Heart right ventricle (tissue), 16 donors: Measurements from ENCODE around the gene PIN1. TPM values are rescaled to one million over a fixed set of nuclear protein-coding genes. Genes with fewer than 3 reads are reported as not detected.
A peak's percentile ranks its signal among the peaks of the same experiment; 100 is the strongest.

ENCODE experiments used
- ATAC-seq, 8 donors: fragments of 200-7000 bp; cut with Tn5 transposase; one replicate each; pipeline ENCODE4 v1.9.1; 2020; ENCODE audit warnings: mild to moderate bottlenecking in 8 of 8, moderate library complexity in 8 of 8, moderate number of reproducible peaks in 1 of 8
- DNase-seq, 2 donors: peaks; one replicate each; pipeline ENCODE4 v3.0.0-alpha.2; 2020
- H3K27ac ChIP-seq, 10 donors: fragments of 200-600 bp; sonication (generic) in 2 of 10; one replicate each; pipeline versions ENCODE4 v1.5.0 to v1.8.0; 2020 to 2022; ENCODE audit warnings: mild to moderate bottlenecking in 3 of 10
- H3K27me3 ChIP-seq, 7 donors: fragments of 200-600 bp; one replicate each; pipeline ENCODE4 v1.8.0; 2021 to 2022; ENCODE audit warnings: mild to moderate bottlenecking in 2 of 7
- H3K36me3 ChIP-seq, 9 donors: fragments of 200-600 bp; sonication (generic) in 1 of 9; one replicate each; pipeline versions ENCODE4 v1.5.0 to v1.8.0; 2020 to 2022; ENCODE audit warnings: mild to moderate bottlenecking in 2 of 9
- H3K4me1 ChIP-seq, 9 donors: fragments of 200-600 bp; sonication (generic) in 1 of 9; one replicate each; pipeline versions ENCODE4 v1.5.0 to v1.8.0; 2020 to 2022; ENCODE audit warnings: mild to moderate bottlenecking in 4 of 9
- H3K4me3 ChIP-seq, 10 donors: fragments of 200-600 bp; sonication (generic) in 2 of 10; one replicate each; pipeline versions ENCODE4 v1.5.0 to v1.8.0; 2020 to 2022; ENCODE audit warnings: mild to moderate bottlenecking in 7 of 10, moderate library complexity in 2 of 10
- H3K9me3 ChIP-seq, 11 donors: fragments of 200-600 bp in 10 of 11; sonication (generic) in 2 of 11; one replicate each; pipeline versions ENCODE4 v1.5.0 to v1.8.0; 2013 to 2022; ENCODE audit warnings: mild to moderate bottlenecking in 2 of 11, control low read depth in 1 of 11, moderate library complexity in 1 of 11
- WGBS, 2 donors: extraction: QIAGEN DNeasy Blood & Tissue Kit; methylation state at CpG; one replicate each; pipeline ENCODE4 v1.1.7; 2013; ENCODE audit warnings: inconsistent platforms in 1 of 2; 5-methylcytosine and 5-hydroxymethylcytosine counted together
- intact Hi-C, 10 donors: fragments of 100-400 bp; cut with DNase I; formaldehyde crosslinking; loops; one replicate each; pipeline versions ENCODE4 v1.11.1 to v1.14.2; 2022
- polyA plus RNA-seq, 2 donors: library from polyadenylated mRNA; stranded (reverse); fragments of 200-250 nt; gene quantifications; one replicate each; pipeline ENCODE4 v1.2.3, GENCODE V29; 2013
- total RNA-seq, 10 donors: library from RNA; stranded (reverse); fragmentation: NEBNext Ultra II Directional in 3 of 10; extraction: Animal tissue kit (Norgen Biotek cat#: 25700) in 3 of 10; gene quantifications; one replicate each; pipeline versions ENCODE4 v1.2.1 to v1.2.4, GENCODE V29; 2021 to 2023
- TF ChIP-seq, protein P1 (sequence below), 9 donors: fragments of 200-600 bp; sonication (generic) in 2 of 9; IDR thresholded peaks; one replicate each; pipeline versions ENCODE4 v1.5.0 to v1.8.0; 2021 to 2022; ENCODE audit warnings: antibody characterized with exemption in 9 of 9, mild to moderate bottlenecking in 5 of 9, moderate library complexity in 1 of 9
- donor health status: Arrhythmogenic right ventricular cardiomyopathy.
- donor health status: ischemic (EF 13 %, LVEDD 7.1; RV severe dilation, severe dysfunction).
- donor health status: healthy with polysubstance abuse.
- donor health status: DM: no; HTN: yes; CAD: no.
- donor health status: DM: no; HTN: no; CAD: no.
- donor health status: ischemic (EF 25% LVEDD 6.9; RV normal size, moderate dysfunction).
- donor health status: ischemic (EF 25% LVEDD 5.7; RV mildly dilated, moderate dysfunction).
- donor health status: healthy.
- donor health status: DM: yes; HTN: yes; CAD: no.
- donor health status: Ischemic cardiomyopathy.
- donor health status: ischemic (EF 35%, LVEDD 5.7; RV mildly dilated, moderate dysfunction).
- donor health status: nonischemic (EF 11% LVEDD 7.7; RV severe dilation, severe dysfunction).
- donor health status: DM: yes; HTN: yes; CAD: no.
- donor health status: PGD.
- donor health status: ischemic (EF 29% LVEDD 5.4; RV normal size, mild dysfunction).
- donor health status: nonischemic (EF 23%, LVEDD 6.1; RV moderate dilation, normal function).

Gene PIN1
- total and polyA plus RNA-seq, 12 donors = 74.6 to 152 (median 90.8) TPM

- intact Hi-C loops = no loop called here
- DNase-seq (no peak), ATAC-seq (no peak)
- H3K4me3 ChIP-seq = no peak overlapping the region
- TF ChIP-seq, protein P1, sequence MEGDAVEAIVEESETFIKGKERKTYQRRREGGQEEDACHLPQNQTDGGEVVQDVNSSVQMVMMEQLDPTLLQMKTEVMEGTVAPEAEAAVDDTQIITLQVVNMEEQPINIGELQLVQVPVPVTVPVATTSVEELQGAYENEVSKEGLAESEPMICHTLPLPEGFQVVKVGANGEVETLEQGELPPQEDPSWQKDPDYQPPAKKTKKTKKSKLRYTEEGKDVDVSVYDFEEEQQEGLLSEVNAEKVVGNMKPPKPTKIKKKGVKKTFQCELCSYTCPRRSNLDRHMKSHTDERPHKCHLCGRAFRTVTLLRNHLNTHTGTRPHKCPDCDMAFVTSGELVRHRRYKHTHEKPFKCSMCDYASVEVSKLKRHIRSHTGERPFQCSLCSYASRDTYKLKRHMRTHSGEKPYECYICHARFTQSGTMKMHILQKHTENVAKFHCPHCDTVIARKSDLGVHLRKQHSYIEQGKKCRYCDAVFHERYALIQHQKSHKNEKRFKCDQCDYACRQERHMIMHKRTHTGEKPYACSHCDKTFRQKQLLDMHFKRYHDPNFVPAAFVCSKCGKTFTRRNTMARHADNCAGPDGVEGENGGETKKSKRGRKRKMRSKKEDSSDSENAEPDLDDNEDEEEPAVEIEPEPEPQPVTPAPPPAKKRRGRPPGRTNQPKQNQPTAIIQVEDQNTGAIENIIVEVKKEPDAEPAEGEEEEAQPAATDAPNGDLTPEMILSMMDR (IDR thresholded peaks at IDR 0.05) = no peak
- H3K9me3 ChIP-seq = no peaks in the 10 kb centered on the region
- H3K36me3 ChIP-seq = peaks cover 0 to 56% (median 7%) of the 10 kb centered on the region in 9 donors
- 76 to 81% methylated on average over 19 of the region's 19 CpGs for WGBS, 2 donors
- H3K27ac ChIP-seq = no peak overlapping the region
- H3K4me1 ChIP-seq = peaks cover 0 to 9% (median 0%) of the 10 kb centered on the region in 9 donors
- H3K27me3 ChIP-seq = no peaks in the 10 kb centered on the region
Observed at GRCh38 chr19:9850235-9850959, 15.3 kb downstream of the PIN1 start.

- ATAC-seq = peak in 3 of 8 donors; percentile 16 to 23 (median 21)
- intact Hi-C loops = no loop called here
- no peak for DNase-seq
Observed at GRCh38 chr19:9854282-9854846, 19.2 kb downstream of the PIN1 start.

GRCh38 chr19:9856609-9857008 is 21.5 kb downstream of the PIN1 start:
- H3K4me3 ChIP-seq = no peak overlapping the region
- intact Hi-C loops = no loop called here
- no peak for DNase-seq
- ATAC-seq = peak in 1 of 8 donors; percentile 20
- H3K27me3 ChIP-seq = no peaks in the 10 kb centered on the region
- H3K9me3 ChIP-seq = no peaks in the 10 kb centered on the region
- peaks cover 0 to 7% (median 0%) of the 10 kb centered on the region in 9 donors for H3K36me3 ChIP-seq
- TF ChIP-seq, protein P1 (IDR thresholded peaks at IDR 0.05) = no peak
- no peak overlapping the region for H3K27ac ChIP-seq
- peaks cover 0 to 19% (median 0%) of the 10 kb centered on the region in 9 donors for H3K4me1 ChIP-seq
- 96 to 97% methylated on average over 9 of the region's 9 CpGs for WGBS, 2 donors

More at GRCh38 chr19:9854282-9854846, 19.2 kb downstream of the PIN1 start:
- TF ChIP-seq, protein P1 (IDR thresholded peaks at IDR 0.05) = no peak
- 97 to 98% methylated on average over 38 of the region's 38 CpGs for WGBS, 2 donors
- H3K36me3 ChIP-seq = peaks cover 0 to 18% (median 3%) of the 10 kb centered on the region in 9 donors
- H3K9me3 ChIP-seq = no peaks in the 10 kb centered on the region
- peaks cover 0 to 19% (median 0%) of the 10 kb centered on the region in 9 donors for H3K4me1 ChIP-seq
- no peak overlapping the region for H3K4me3 ChIP-seq
- H3K27me3 ChIP-seq = no peaks in the 10 kb centered on the region
- H3K27ac ChIP-seq = no peak overlapping the region

DNA sequence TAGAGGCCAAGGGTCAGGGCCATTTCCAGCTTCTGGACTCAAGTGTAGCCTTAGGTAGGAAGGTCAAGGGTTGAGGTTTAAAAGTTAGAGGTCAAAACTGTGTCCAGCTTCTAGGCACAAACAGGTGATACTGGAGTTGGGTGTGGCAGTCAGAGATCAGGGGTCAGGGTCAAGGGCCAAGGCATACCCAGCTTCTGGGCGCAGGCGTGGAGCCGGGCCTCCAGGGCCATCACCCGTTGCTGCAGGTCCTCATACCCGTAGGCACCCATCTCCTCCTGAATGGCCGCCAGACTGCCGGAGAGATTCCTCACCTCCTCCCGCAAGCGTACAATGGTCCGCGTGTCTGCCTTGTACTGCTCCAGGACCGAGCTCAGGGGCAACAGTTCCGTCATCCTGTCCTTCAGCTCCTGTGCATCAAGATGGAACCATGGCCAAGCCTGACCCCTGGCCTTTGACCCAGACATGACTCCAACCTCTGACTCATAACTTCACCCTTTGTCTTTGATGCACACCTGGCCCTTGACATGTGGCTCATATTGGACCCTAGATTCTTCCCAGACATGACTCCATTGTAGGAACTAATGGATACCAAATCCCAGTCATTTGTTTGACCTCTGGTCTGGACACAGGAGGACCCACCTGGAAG is 22.1 kb downstream of the PIN1 start:
- TF ChIP-seq, protein P1 (IDR thresholded peaks at IDR 0.05) = no peak
- H3K9me3 ChIP-seq = no peaks in the 10 kb centered on the region
- no peaks in the 10 kb centered on the region for H3K27me3 ChIP-seq
- peak overlapping the region in 1 of 10 donors; percentile 26 for H3K4me3 ChIP-seq
- H3K4me1 ChIP-seq = peaks cover 0 to 19% (median 0%) of the 10 kb centered on the region in 9 donors
- peaks cover 0 to under 1% (median 0%) of the 10 kb centered on the region in 9 donors for H3K36me3 ChIP-seq
- no peak for ATAC-seq
- WGBS, 2 donors = 96 to 98% methylated on average over 13 of the region's 13 CpGs
- peak overlapping the region in 1 of 10 donors; percentile 72 for H3K27ac ChIP-seq
- intact Hi-C loops = no loop called here
- DNase-seq = no peak
